GM19023 (cell line): ENCODE data around the gene RNF31.
"Not testable (repeated sequence)": the region's sequence is repeated elsewhere in the genome, so short reads cannot be mapped to it uniquely, and the experiment has no call there.

Experiments
- ATAC-seq: cut with Tn5 transposase; IDR thresholded peaks from one replicate; pipeline ENCODE4 v1.9.1; 2021; ENCODE audit warnings: mild to moderate bottlenecking, moderate library complexity; ENCODE audit not compliant: unreplicated experiment

The RNF31 gene

DNA sequence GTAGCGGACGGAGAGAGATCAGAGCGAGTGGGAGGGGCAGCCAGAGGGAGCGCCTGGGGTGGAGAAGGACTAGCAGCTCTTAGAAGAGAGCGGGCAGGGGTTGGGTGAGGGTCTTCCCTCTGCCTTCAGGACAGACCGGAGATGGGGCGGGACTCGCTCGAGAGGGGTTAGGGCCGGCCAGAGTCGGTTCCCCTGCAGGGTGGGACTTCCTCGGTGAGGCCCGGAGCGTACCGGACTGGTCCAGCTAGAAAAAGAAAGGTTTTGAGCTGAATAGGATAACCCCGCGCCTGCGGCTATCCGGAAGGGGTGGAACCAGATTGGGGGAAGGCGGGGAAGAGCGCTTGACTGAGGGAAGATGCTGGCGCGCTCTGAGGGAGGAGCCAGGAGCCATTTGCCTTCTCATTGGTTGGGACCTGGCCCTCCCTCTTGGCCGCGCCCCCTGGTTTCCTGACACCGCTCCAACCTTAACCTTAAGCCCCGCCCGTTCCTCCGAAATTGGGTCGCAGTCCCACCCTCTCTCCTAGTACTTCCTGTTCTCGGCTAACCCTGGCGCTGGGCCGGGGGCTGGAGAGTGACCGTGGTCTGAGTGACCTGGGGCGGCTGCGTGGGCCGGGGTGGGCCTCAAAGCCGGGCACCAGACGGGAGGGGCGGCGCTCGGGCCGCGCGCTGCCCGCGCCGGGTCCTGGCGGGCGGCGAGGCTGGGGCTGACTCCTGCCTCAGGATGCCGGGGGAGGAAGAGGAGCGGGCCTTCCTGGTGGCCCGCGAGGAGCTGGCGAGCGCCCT lies at the start of gene RNF31:
Gene RNF31, plus strand, starts transcription at position 521 of the 783 bp plus-strand sequence. Its CDS starts 201 bp downstream, at position 722.
- ATAC-seq, result peak; percentile 87

DNA sequence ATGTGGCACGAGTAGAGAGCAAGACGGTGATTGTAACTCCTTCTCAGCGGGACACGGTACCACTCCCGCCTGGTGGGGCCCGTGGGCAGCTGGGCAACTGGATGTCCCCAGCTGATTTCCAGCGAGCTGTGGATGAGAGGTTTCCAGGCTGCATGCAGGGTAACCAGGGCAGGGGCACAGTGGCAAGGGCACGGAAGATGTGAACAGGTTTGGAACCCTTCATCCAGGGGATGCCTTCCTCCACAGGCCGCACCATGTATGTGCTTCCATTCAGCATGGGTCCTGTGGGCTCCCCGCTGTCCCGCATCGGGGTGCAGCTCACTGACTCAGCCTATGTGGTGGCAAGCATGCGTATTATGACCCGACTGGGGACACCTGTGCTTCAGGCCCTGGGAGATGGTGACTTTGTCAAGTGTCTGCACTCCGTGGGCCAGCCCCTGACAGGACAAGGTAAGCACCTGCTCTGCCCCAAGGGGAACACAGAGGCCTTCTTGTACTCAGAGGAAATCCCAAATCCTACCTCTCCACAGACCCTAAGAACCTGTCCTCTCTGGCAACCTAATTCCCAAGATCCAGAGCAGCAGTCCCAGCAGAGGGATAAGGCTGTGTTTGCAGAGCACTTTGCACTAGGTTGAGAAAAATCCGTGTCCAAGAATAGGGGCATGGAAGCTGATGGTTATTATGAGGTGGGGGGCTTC lies 48.9 kb upstream of the RNF31 start:
- ATAC-seq, result no peak

GRCh38 chr14:24098927-24099813 lies 48.1 kb upstream of the RNF31 start:
- no peak for ATAC-seq

DNA sequence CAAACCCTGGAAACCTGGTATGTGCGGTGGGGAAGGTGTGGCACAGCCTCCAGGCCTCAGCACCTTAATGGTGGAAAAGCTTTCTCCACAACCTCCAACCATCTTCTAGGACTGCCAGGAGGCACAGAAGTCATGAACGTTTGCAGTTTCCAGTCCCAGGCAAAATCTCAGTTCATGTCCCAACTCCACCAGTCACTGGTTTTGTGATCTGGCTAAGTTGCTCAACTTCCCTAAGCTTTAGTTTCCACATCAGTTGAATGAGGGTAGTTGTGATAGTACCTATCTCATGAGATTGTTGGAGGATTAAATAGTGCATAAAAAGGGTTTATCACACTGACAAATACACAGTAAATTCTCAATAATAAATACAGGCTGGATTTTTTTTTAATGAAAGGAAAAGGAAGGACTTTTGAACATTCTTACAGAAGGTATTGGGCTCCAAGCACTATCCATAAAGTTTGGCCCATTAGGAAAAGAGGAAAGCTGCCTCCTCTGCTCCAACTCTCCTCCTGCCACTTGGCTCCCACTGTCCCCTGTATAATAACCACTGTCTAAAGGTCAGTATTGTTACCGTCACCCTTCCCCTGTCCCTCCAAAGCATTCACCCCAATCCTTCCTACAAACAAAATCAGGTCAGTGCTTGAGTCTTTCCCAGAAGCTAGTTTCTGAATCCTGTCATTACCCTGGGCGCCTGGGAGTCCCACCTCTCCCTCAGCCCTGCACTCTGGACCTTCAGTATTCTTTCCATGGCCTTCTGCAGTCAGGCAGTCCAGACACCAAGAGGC lies 46.9 kb upstream of the RNF31 start:
- ATAC-seq, result no peak

GRCh38 chr14:24100982-24101494 lies 46.3 kb upstream of the RNF31 start:
- no peak for ATAC-seq

GRCh38 chr14:24102357-24103048 lies 44.8 kb upstream of the RNF31 start:
- ATAC-seq, result no peak

GRCh38 chr14:24103451-24103850 lies 43.8 kb upstream of the RNF31 start:
- ATAC-seq, result no peak

GRCh38 chr14:24105609-24106239 lies 41.6 kb upstream of the RNF31 start:
- not testable (repeated sequence) for ATAC-seq

GRCh38 chr14:24106672-24107271 lies 40.5 kb upstream of the RNF31 start:
- ATAC-seq, result no peak

GRCh38 chr14:24108336-24108874 lies 38.9 kb upstream of the RNF31 start:
- peak; percentile 9 for ATAC-seq

DNA sequence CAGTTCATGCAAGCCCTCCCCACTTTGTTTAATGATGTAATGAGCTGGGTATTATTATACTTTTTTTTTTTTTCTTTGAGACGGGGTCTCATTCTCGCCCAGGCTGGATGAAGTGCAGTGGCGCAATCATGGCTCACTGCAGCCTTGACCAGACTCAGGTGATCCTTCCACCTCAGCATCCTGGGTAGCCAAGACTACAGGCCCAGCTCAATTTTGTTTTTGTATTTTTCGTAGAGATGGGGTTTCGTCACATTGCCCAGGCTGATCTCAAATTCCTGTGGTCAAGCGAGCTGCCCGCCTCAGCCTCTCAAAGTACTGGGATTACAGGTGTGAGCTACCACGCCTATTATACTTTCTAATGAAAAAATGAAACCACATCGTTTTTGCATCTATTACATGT lies 37.2 kb upstream of the RNF31 start:
- ATAC-seq, result no peak

DNA sequence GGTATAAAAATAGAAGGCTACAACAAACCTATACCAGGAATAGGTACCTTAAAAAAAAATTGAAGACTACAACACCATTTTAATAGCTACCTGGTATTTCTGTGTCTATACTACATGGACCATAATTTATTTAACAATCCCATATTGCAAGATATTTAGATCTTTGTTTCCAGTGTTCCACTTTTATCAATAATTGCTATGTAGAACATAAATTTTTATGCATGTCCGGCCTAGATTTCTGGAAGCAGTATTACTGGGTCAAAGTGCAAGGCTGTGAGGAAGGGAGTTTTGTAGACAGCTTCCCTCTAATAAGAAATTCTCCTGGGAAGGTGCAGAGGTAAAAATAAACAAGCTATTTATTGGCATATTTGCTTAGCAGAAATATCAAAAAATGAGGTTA lies 36.8 kb upstream of the RNF31 start:
- no peak for ATAC-seq

GRCh38 chr14:24113379-24113800 lies 33.9 kb upstream of the RNF31 start:
- ATAC-seq, result no peak

DNA sequence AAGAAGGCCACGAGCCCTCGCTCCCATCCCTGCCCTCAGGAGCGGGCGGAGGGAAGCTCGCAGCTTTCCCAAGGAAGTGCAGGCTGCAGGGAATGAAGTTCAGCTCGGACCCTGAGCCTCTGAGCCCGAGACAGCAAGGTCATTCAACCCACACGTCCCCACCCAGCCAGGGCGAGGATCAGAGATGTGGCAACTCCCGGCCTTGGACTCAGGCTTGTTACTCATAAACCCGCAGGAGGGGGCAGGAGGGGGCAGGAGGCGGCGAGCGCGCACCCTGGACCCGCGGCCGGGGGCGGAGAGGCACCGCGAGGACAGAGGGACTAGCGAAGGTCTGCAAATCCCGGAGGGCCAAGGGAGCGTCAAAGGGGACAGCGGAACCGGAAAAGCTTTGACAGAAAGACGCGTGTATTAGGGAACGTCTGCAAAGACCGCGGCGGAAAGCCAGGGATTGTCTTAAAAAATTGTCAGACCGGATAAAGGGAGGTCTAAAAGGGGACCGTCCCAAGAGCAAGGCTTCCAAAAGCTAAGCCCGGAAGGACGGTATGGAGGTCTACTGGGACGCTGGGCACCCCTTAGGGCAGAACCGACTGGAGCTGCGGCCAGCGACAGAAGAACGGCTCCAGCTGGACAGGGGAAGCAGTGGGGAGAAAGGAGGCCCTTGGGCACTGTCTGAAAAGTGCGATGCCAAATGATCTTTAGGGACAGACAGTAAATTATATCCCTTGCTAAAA lies 33.3 kb upstream of the RNF31 start:
- peak; percentile 35 for ATAC-seq

DNA sequence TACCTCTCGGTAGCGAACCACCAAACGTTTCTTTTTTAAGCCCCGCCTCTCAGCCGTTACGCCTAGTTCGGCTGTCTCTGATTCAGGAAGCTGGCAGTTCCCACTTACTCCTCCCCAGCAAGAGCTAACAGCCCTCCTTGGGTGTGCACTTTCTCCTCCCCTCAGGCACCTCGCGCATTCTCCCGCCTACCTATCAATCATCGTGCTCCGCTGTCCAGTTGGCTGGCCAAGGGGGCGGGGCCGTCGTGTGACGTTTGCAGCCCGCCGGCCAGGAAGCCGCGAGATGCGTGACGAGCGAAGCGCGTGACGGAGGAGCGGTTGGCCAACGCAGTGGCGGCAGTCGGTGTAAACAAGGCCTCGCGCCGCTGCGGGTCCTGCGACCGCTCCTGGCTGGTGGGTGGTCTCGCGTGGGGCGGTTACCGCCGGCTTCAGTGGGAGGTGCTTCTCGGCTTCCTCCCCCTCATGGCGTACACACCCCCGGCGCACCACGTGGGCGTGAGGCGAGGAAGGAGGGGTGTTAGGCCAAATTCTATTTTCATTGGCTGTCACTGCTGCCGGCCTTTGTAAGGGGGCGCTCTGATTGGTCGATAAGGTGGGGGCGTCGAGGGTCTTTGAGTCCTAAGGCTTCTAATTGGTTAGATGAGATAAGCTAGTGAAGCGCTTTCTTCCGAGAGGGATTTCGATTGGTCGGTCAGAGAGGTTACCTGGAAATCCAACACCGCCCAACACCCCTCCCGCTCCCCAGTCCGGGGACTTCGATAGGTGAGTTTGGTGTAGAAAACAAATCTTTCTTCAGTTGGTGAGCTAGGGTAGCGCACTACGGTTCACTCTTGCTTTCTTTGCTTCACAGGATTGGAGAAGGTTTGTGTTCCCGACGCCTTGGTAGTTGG lies 32.5 kb upstream of the RNF31 start, which contains the start of the genes DCAF11 and NRL:
Gene DCAF11, plus strand, starts transcription at position 246 of the 890 bp plus-strand sequence. CDS start 818 bp downstream, outside the sequence.
Gene NRL, minus strand, starts transcription at position 418 of the 890 bp plus-strand sequence. CDS start 32,101 bp downstream, outside the sequence.
- ATAC-seq, result peak; percentile 81

- no peak for ATAC-seq
Measured at GRCh38 chr14:24115422-24116127, 31.7 kb upstream of the RNF31 start.
